LNCAP (cell line): ENCODE results near the gene CROCC.

Experiments used
- TF ChIP-seq, protein P1 (sequence below): fragments of 450-650 bp; IDR thresholded peaks from 2 replicates; pipeline ENCODE4 v1.5.1; 2017; ENCODE audit warnings: mild to moderate bottlenecking

The CROCC gene

DNA sequence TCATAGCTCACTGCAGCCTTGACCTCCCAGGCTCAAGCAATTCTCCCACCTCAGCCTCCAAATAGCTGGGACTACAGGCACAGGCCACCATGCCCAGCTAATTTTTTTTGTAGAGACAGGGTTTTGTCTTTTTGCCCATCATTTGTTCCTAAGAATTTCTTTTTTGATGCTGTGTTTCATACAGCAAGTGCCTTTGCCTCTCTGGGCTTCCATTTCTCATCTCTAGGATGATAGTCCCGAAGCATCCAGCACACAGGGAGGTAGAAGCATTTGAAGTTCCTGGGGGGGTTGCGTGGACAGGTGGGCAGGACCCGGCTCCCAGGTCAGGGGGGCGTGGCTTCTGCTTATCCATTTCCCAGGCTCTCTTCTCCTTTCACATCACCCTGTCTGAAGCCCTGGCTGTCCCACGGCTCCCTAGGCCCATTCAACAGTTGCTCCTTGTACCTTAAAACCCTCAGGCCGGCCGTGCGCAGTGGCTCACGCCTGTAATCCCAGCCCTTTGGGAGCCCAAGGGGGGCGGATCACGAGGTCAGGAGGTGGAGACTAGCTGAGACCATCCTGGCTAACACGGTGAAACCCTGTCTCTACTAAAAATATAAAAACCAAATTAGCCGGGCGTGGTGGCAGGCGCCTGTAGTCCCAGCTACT is 86.6 kb downstream of the CROCC start:
- TF ChIP-seq, protein P1, sequence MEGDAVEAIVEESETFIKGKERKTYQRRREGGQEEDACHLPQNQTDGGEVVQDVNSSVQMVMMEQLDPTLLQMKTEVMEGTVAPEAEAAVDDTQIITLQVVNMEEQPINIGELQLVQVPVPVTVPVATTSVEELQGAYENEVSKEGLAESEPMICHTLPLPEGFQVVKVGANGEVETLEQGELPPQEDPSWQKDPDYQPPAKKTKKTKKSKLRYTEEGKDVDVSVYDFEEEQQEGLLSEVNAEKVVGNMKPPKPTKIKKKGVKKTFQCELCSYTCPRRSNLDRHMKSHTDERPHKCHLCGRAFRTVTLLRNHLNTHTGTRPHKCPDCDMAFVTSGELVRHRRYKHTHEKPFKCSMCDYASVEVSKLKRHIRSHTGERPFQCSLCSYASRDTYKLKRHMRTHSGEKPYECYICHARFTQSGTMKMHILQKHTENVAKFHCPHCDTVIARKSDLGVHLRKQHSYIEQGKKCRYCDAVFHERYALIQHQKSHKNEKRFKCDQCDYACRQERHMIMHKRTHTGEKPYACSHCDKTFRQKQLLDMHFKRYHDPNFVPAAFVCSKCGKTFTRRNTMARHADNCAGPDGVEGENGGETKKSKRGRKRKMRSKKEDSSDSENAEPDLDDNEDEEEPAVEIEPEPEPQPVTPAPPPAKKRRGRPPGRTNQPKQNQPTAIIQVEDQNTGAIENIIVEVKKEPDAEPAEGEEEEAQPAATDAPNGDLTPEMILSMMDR = no peak

DNA sequence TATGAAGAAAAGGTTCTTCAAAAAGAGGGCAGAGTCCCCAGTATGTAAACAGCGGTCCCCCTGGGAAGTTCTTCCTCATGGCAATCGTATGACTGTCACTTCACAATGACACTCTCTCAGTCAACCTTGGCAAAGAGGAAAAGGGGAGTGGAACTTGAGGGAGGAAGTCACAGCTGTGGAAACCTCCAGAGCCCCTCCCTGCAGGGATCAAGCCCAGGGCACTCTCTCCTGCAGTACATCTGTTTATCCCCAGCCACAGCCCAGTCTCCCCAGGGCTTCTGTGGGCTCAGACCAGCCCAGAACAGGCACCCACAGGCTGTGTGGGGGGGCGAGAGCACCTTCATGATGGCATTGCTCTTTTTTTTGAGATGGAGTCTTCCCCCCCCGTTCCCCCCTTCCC is 88.0 kb downstream of the CROCC start:
- TF ChIP-seq, protein P1 = no peak

DNA sequence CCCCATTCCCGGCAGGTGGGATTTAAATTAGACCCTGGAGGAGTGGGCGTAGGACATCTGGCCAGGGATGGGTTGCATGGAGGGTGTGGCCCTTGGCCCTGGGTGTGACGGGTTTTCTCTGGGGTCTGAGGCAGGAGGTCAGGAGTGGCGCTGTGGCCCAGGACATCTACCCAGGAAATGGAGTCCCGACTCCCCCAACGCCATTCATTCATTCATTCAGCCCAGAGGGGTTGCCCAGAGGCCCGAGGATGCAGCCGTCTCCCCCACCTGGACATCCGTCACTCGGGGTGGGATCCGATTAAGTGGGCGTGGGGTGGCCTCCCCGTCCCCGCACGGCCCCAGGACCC is 89.3 kb downstream of the CROCC start:
- TF ChIP-seq, protein P1 = no peak

DNA sequence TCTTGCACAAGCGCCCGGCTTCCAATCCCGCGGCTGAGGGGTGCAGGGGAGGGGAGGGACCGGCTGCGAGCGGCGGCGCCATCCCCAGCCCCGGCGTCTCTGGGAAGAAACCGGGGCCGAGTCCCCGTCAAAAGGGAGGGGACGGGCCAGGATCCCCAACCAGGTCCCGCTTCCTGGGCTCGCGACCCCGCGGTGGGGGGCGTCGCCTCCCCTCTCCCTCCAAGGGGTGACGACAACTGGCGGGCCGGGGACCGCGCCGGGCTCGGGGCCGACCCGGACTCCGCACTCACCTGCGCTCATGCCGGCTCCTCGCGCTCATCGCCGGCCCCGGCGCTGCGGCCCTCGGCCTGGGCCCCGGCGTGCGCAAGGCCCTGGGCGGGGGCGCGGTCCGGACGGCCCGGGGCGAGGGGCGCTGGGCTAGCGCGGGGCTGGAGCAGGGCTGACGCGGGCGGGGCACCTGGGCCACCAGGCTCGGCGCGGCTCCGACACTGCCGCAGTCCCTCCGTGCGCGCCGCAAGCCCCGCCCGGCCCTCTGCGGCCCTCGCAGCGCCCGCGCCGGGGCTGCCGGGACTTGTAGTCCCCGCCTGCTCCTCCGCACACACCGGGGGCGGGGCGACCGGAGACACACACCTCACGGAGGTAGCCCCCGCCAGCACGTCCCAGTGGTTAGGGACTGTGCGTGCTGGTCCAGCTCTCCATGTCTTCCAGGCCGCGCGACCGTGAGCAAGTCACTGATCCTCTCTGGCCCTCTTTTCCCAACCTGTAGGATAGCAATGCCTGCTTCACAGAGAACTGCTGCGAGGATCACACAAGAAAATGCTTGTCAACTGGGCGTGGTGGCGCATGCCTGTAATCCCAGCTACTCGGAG is 89.9 kb downstream of the CROCC start, which contains the start of gene ATP13A2:
Gene ATP13A2, minus strand, starts transcription at position 490 of the 869 bp plus-strand sequence. Its CDS starts 190 bp downstream, at position 300.
- TF ChIP-seq, protein P1 = no peak

DNA sequence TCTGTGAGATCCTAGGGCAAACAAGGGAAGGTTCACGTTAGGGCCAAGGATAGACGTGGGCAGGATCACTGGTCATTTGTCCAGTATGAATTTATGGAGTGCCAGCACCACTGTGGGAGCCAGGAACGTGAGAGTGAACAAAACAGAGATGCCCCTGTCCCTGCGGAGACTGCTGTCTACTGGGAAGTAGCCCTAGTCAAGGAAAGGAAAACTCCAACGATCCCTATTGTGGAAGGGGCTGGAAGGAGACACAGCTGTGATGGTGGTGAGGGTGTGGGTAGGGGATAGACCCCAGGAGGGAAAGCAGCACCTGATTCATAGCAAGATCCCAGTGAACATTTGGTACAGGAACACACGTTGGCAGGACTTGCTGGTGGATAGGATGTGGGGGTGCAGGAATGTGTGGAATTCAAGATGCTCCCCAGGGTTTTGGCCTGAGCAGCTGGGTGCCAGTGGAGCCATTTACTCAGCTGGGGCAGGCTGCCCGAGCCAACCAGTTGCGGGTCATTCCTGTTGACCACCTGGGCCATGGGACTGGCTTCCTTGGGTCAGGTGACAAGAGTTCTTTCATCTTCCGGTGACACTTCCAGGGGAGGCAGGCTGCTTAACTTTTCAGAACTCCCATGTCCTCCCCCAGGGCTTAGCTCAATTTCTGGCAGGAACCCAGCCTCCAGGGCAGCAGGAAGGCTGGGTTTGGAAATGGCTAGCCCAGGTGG is 91.2 kb downstream of the CROCC start:
- TF ChIP-seq, protein P1 = no peak

DNA sequence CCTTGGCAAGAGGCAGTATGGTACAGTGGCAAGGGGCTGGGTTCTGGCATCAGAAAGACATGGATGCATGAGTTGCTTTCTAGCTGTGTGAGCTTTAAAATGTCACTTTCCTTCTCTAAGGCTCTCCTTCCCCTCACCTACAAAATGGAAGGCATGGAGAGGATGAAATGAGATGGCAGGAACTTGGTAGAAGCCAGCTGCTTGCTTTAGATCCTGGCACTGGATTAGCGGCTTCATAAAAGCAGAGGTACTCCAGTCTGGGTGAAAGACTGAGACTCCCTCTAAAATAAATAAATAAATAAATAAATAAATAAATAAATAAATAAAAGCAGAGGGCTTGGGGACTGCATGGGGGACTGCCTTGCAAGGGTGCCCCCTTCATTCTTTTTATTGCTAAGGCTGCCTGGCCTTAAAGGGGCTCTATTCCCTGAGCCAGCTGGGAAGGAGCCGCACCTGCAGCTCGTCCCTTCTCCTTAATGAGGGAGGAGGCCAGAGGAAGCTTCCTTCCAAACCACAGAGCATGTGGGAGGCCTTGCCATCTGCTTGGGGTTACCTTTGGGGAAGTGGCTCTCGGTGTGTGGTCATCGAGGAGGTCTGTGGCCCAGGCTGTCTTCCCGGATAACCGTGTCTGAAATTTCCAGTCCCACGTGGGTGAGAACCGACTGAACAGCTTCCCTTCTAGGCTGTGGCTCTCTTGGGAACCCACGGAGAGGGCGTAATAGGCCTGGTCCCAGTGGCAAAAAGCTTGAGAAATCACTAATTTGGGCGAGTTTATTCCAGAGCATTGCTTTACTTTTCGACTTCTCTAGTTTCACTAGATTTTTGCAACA is 92.0 kb downstream of the CROCC start:
- TF ChIP-seq, protein P1 = no peak
